HEK293T (cell line): ENCODE data around the gene ZNF485.

ENCODE experiments used
- BHLHE40 ChIP-seq: fragments of 450-650 bp; IDR thresholded peaks from 2 replicates; pipeline ENCODE4 v1.6.1; 2016; ENCODE audit warnings: mild to moderate bottlenecking, moderate library complexity, borderline replicate concordance
- ELF4 ChIP-seq: fragments of 450-650 bp; IDR thresholded peaks from 2 replicates; pipeline ENCODE4 v1.6.1; 2017; ENCODE audit warnings: antibody characterized with exemption
- FOXA1 ChIP-seq: fragments of 450-650 bp; IDR thresholded peaks from 2 replicates; pipeline ENCODE4 v1.6.1; 2016; ENCODE audit warnings: mild to moderate bottlenecking
- FOXK2 ChIP-seq: fragments of 450-650 bp; IDR thresholded peaks from 2 replicates; pipeline ENCODE4 v1.6.1; 2016; ENCODE audit warnings: mild to moderate bottlenecking
- FOXM1 ChIP-seq: fragments of 450-650 bp; IDR thresholded peaks from 2 replicates; pipeline ENCODE4 v1.6.1; 2017; ENCODE audit warnings: mild to moderate bottlenecking, borderline replicate concordance
- HDGF ChIP-seq: fragments of 450-650 bp; IDR thresholded peaks from 2 replicates; pipeline ENCODE4 v1.6.1; 2017; ENCODE audit warnings: antibody characterized with exemption, borderline replicate concordance
- L3MBTL2 ChIP-seq: fragments of 450-650 bp; conservative IDR thresholded peaks from 2 replicates; pipeline ENCODE4 v1.6.1; 2016; ENCODE audit warnings: mild to moderate bottlenecking
- LEF1 ChIP-seq: fragments of 450-650 bp; IDR thresholded peaks from 2 replicates; pipeline ENCODE4 v1.6.1; 2017; ENCODE audit warnings: mild to moderate bottlenecking, borderline replicate concordance
- NFRKB ChIP-seq: fragments of 450-650 bp; IDR thresholded peaks from 2 replicates; pipeline ENCODE4 v1.6.1; 2016; ENCODE audit warnings: mild to moderate bottlenecking, moderate library complexity
- SP1 ChIP-seq: fragments of 450-650 bp; IDR thresholded peaks from 2 replicates; pipeline ENCODE4 v1.6.1; 2017
- SUZ12 ChIP-seq: fragments of 450-650 bp; IDR thresholded peaks from 2 replicates; pipeline ENCODE4 v1.6.1; 2016; ENCODE audit warnings: mild to moderate bottlenecking
- TARDBP ChIP-seq: fragments of 450-650 bp; IDR thresholded peaks from 2 replicates; pipeline ENCODE4 v1.6.1; 2016
- ZNF384 ChIP-seq: fragments of 450-650 bp; IDR thresholded peaks from 2 replicates; pipeline ENCODE4 v1.6.1; 2016
- TF ChIP-seq, protein P1 (sequence below): fragments of 450-650 bp; IDR thresholded peaks from 2 replicates; pipeline ENCODE4 v1.6.1; 2016

GRCh38 chr10:43573250-43574000, 32.8 kb upstream of the ZNF485 start:
- TF ChIP-seq FOXK2 (no peak), NFRKB (no peak), LEF1 (no peak), FOXM1 (no peak), FOXA1 (no peak), SP1 (no peak), ELF4 (no peak), HDGF (no peak), TARDBP (no peak), L3MBTL2 (no peak; the same call in 1 of the 2 replicates), SUZ12 (no peak), BHLHE40 (no peak), ZNF384 (no peak)
- TF ChIP-seq, protein P1, sequence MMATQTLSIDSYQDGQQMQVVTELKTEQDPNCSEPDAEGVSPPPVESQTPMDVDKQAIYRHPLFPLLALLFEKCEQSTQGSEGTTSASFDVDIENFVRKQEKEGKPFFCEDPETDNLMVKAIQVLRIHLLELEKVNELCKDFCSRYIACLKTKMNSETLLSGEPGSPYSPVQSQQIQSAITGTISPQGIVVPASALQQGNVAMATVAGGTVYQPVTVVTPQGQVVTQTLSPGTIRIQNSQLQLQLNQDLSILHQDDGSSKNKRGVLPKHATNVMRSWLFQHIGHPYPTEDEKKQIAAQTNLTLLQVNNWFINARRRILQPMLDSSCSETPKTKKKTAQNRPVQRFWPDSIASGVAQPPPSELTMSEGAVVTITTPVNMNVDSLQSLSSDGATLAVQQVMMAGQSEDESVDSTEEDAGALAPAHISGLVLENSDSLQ: no peak
